GM10266 (cell line): ENCODE data around the gene ZCCHC24.
"Not testable (repeated sequence)": the region's sequence is repeated elsewhere in the genome, so short reads cannot be mapped to it uniquely, and the experiment has no call there.

ENCODE experiments used
- DNase-seq: peaks from one replicate; pipeline ENCODE4 v3.0.0; 2012; ENCODE audit errors: extremely low spot score
- CTCF ChIP-seq: IDR thresholded peaks from 2 replicates; pipeline ENCODE4 v1.5.1; 2012; ENCODE audit warnings: mild to moderate bottlenecking, low read depth; ENCODE audit not compliant: control insufficient read depth, insufficient read depth; ENCODE audit errors: missing control alignments

The ZCCHC24 gene

GRCh38 chr10:79344502-79345195, 100.8 kb downstream of the ZCCHC24 start:
- TF ChIP-seq CTCF = no peak
- DNase-seq = no peak

GRCh38 chr10:79342811-79343561, 102.4 kb downstream of the ZCCHC24 start:
- DNase-seq = no peak
- TF ChIP-seq CTCF = no peak

- TF ChIP-seq CTCF = no peak
- no peak for DNase-seq
These were observed 103.1 kb downstream of the ZCCHC24 start for GRCh38 chr10:79342295-79342761.

GRCh38 chr10:79340646-79341244, 104.7 kb downstream of the ZCCHC24 start:
- DNase-seq = no peak
- TF ChIP-seq CTCF = no peak

- no peak for DNase-seq
- no peak for TF ChIP-seq CTCF
These were observed 106.2 kb downstream of the ZCCHC24 start for GRCh38 chr10:79339266-79339665.

- not testable (repeated sequence) for DNase-seq
These were observed 107.5 kb downstream of the ZCCHC24 start for GRCh38 chr10:79337783-79338469.

- no peak for DNase-seq
These were observed 108.7 kb downstream of the ZCCHC24 start for GRCh38 chr10:79336739-79337138.

More at GRCh38 chr10:79336739-79337138, 108.7 kb downstream of the ZCCHC24 start:
- TF ChIP-seq CTCF = no peak
